ENCODE data around the gene EBP.

DNA sequence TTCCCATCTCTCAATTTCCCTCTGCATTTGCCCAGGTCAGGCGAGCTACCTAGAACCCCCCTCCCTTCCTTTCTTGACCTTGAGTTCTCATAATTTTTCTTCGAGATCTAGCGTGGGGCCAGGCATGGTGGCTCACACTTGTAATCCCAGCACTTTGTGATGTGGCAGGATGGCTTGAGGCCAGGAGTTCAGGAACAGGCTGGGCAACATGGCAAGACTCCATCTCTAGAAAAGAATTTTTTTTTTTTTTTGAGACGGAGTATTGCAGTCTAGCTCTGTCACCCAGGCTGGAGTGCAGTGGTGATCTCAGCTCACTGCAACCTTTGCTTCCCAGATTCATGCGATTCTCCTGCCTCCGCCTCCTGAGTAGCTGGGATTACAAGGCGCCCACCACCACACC is 17.3 kb upstream of the EBP start:
- TF ChIP-seq EZH2 (IDR thresholded peaks at IDR 0.05; ENCODE audit: borderline replicate concordance, low read length): no peak
- TF ChIP-seq, protein P1, sequence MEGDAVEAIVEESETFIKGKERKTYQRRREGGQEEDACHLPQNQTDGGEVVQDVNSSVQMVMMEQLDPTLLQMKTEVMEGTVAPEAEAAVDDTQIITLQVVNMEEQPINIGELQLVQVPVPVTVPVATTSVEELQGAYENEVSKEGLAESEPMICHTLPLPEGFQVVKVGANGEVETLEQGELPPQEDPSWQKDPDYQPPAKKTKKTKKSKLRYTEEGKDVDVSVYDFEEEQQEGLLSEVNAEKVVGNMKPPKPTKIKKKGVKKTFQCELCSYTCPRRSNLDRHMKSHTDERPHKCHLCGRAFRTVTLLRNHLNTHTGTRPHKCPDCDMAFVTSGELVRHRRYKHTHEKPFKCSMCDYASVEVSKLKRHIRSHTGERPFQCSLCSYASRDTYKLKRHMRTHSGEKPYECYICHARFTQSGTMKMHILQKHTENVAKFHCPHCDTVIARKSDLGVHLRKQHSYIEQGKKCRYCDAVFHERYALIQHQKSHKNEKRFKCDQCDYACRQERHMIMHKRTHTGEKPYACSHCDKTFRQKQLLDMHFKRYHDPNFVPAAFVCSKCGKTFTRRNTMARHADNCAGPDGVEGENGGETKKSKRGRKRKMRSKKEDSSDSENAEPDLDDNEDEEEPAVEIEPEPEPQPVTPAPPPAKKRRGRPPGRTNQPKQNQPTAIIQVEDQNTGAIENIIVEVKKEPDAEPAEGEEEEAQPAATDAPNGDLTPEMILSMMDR (conservative IDR thresholded peaks at IDR 0.05 in 1 of 2, IDR thresholded peaks at IDR 0.05 in 1 of 2; ENCODE audit: extremely low read depth in 1 of 2, insufficient read depth in 1 of 2, low read depth in 1 of 2, low read length in 2 of 2): no peak
